Neutrophil (primary cell): ENCODE data around the gene NR3C2.

Experiments
- H3K27ac ChIP-seq: fragments of 200-600 bp; sonication (generic); 2 replicates; pipeline ENCODE4 v1.5.1; 2016; ENCODE audit warnings: mild to moderate bottlenecking, moderate library complexity
- H3K27me3 ChIP-seq: fragments of 200-600 bp; sonication (generic); 2 replicates; pipeline ENCODE4 v1.6.0; 2016; ENCODE audit warnings: mild to moderate bottlenecking
- H3K36me3 ChIP-seq: fragments of 200-600 bp; sonication (generic); 2 replicates; pipeline ENCODE4 v1.5.1; 2017
- H3K4me1 ChIP-seq, 2 experiments: fragments of 200-600 bp in 1 of 2; sonication (generic) in 1 of 2; 1 replicate in 1 of 2; 2 replicates in 1 of 2; pipeline versions ENCODE4 v1.5.1 to v1.6.1; 2013 to 2016; ENCODE audit warnings: low read depth in 1 of 2, low read length in 1 of 2, mild to moderate bottlenecking in 1 of 2, moderate library complexity in 1 of 2; ENCODE audit not compliant: control insufficient read depth in 1 of 2, insufficient read depth in 1 of 2
- H3K4me3 ChIP-seq, 2 experiments: fragments of 200-600 bp in 1 of 2; sonication (generic) in 1 of 2; 1 replicate in 1 of 2; 2 replicates in 1 of 2; pipeline ENCODE4 v1.5.1; 2013 to 2016; ENCODE audit warnings: low read depth in 1 of 2, low read length in 1 of 2, mild to moderate bottlenecking in 1 of 2, moderate library complexity in 1 of 2
- H3K9me3 ChIP-seq: fragments of 200-600 bp; sonication (generic); 2 replicates; pipeline ENCODE4 v1.5.1; 2016
- TF ChIP-seq, protein P1 (sequence below): fragments of 200-600 bp; sonication (generic); IDR thresholded peaks from 2 replicates; pipeline ENCODE4 v1.5.1; 2016; ENCODE audit warnings: antibody characterized with exemption

The NR3C2 gene

DNA sequence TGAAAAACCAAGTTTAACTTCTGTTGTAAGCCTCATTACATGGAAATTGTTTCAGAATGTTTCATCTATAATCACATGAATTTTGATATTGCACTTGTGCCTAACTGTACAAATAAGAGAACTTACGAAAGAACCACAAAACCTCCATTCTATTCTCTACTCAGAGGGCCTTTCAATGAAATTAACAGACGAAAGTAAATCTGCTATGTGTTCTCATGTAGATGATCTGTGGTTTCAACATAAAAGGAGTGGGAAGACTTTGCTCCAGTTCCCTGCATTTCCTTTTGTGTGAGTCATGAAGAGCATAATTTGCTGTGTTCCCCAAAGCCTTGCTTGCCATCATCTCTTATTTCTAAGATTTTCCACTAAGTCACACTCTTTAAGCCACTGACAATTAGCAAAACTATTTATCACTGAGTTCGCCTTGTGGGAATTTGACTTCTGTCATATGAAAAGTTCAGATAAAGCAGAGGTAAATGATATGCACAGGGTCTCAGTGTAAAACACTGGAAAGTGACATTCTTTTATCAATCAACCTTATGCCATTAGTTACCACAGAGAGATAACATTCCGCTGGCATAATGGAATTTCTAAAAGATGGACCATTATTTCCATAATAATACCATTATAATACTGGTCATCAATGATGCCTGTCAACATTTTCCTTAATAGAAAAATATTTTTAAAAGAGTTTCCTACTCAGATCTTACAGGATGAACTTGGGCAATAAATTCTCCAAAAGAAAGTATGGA is 329.8 kb downstream of the NR3C2 start:
- H3K4me3 ChIP-seq = no peak overlapping the region
- H3K9me3 ChIP-seq = no peaks in the 10 kb centered on the region
- no peak overlapping the region for H3K27ac ChIP-seq
- no peaks in the 10 kb centered on the region for H3K4me1 ChIP-seq
- TF ChIP-seq, protein P1, sequence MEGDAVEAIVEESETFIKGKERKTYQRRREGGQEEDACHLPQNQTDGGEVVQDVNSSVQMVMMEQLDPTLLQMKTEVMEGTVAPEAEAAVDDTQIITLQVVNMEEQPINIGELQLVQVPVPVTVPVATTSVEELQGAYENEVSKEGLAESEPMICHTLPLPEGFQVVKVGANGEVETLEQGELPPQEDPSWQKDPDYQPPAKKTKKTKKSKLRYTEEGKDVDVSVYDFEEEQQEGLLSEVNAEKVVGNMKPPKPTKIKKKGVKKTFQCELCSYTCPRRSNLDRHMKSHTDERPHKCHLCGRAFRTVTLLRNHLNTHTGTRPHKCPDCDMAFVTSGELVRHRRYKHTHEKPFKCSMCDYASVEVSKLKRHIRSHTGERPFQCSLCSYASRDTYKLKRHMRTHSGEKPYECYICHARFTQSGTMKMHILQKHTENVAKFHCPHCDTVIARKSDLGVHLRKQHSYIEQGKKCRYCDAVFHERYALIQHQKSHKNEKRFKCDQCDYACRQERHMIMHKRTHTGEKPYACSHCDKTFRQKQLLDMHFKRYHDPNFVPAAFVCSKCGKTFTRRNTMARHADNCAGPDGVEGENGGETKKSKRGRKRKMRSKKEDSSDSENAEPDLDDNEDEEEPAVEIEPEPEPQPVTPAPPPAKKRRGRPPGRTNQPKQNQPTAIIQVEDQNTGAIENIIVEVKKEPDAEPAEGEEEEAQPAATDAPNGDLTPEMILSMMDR = no peak
- no peaks in the 10 kb centered on the region for H3K27me3 ChIP-seq
- no peaks in the 10 kb centered on the region for H3K36me3 ChIP-seq

DNA sequence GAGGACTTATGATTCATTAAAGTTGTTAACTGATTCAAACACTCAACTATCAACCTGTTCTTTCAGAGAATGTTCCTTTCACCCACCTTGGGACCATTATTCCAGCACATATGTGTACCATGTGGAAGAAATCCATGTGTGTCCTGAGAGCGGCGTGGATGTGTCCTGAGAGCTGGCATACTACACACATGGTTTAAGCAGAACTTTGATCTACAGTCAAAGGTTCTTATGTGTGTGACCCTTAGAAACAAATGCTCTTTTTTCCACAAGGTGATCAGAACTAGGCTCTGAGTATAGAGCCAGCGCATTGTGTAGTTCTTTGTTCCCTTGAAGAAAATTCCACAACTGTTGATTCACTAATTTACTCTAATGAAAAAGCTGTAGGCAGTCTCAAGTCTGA is 332.0 kb downstream of the NR3C2 start:
- no peaks in the 10 kb centered on the region for H3K36me3 ChIP-seq
- H3K9me3 ChIP-seq = no peaks in the 10 kb centered on the region
- TF ChIP-seq, protein P1 = no peak
- no peak overlapping the region for H3K27ac ChIP-seq
- H3K4me1 ChIP-seq = no peaks in the 10 kb centered on the region
- no peak overlapping the region for H3K4me3 ChIP-seq
- no peaks in the 10 kb centered on the region for H3K27me3 ChIP-seq

DNA sequence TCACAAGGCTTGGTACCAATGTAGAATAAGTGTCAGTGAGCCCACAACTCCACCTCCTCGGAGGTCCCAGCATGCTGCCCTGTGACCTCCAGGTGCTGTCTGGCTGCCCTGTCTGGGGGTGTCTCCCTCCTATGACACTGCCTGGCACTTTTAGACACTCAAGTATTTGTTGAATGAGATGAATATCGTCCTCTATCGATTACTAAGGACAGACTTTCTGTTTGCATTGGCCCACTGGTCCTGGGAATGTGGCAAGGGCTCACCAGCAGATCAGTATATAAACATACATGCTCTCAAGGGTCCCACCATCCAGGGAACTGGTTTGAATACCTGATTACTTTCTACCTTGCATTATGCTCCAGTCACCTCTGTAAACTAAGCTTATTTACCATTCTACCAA is 333.0 kb downstream of the NR3C2 start:
- Histone ChIP-seq H3K9me3 (no peaks in the 10 kb centered on the region), H3K4me1 (no peaks in the 10 kb centered on the region), H3K27ac (no peak overlapping the region), H3K4me3 (no peak overlapping the region), H3K36me3 (no peaks in the 10 kb centered on the region), H3K27me3 (no peaks in the 10 kb centered on the region)
- TF ChIP-seq, protein P1 = no peak

DNA sequence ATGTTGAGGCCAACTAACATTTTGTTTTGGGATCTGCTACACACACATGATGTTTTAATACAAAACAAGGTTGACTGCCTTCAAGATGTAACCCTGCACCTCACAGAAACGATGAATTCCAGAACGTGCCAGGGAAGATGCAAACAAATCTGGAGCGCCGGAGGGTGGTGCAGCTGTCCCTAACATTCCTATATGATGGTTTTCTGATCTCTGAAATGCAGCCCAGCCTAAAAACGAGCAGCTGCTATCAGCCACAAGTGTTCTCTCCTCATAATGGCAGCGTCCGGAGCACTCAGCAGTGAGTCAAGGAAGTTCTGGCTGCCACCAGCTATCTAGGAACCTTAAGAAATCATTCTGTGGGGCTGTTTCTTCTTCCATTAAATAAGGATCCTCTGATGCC is 333.4 kb downstream of the NR3C2 start:
- no peak overlapping the region for H3K27ac ChIP-seq
- H3K9me3 ChIP-seq = no peaks in the 10 kb centered on the region
- H3K4me3 ChIP-seq = no peak overlapping the region
- H3K36me3 ChIP-seq = no peaks in the 10 kb centered on the region
- TF ChIP-seq, protein P1 = no peak
- H3K27me3 ChIP-seq = no peaks in the 10 kb centered on the region
- H3K4me1 ChIP-seq = no peaks in the 10 kb centered on the region

DNA sequence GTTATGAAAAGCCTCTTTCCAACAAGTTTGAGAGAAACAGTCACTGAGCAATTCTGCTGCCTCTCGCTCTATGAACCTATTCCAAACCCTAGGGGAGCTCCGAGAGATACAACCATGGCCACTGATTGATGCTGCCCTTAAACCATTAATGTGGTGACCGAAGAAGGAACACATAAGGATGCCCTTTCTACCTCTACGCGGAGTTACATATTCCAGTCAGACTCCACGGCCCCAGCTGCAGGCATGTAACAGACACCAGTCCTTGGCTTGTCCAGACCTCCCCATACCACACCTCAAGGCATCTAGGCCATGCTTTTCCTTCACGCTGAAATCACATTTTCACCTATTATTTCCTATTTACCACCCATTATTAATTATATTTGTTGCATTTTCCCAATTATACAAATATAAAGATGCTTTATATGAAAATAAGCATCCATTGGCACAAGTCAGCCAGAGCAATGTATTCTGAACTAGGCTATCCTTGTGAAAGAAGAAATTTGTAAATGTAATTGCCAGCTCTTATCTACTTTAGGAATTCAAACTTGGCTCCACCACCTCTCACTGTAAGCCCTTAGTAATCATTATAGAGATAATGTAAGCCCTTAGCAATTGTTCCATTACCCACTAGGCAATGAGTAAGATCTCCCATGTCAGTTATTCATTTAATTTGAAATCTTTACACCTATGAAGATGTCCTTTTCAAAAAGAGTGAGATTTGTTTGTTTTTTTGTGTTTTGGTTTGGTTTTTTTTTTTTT is 338.4 kb downstream of the NR3C2 start:
- H3K4me1 ChIP-seq = no peaks in the 10 kb centered on the region
- H3K9me3 ChIP-seq = no peaks in the 10 kb centered on the region
- H3K36me3 ChIP-seq = no peaks in the 10 kb centered on the region
- H3K4me3 ChIP-seq = no peak overlapping the region
- TF ChIP-seq, protein P1 = no peak
- H3K27me3 ChIP-seq = no peaks in the 10 kb centered on the region
- H3K27ac ChIP-seq = no peak overlapping the region
